ENCODE data around the gene DHX16. TPM values are rescaled to one million over a fixed set of nuclear protein-coding genes. Genes with fewer than 3 reads are reported as not detected.

DHX16 gene
- total RNA-seq, 1 donor from 2014 or later: 50.4 TPM

DNA sequence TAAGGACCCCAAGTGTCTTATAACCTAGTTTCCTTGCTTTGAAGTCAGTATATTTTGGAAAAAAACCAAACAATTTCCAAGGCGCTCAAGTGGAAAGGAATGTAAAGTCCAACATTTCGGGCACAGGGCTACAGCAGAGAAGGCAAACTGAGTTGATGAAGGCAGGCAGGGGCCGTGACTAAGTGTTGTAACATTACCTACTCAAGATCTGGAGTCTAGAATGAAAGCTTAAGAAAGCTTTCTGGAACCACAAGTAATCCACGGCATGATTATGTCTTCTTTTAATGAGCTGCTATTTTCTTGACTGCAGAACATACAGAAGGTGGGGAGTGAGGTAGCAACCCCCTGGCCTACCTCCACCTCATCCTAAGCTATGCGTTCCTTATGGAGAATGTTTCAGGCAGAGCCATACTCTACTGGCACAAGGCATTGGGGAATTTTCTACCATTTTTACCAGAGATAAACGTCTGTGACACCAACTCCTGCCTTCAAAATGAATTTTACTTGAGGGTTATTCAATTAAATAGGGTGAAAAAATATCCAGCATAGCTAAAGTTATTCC is 60.0 kb downstream of the DHX16 start:
- Mint-ChIP-seq H3K27me3 (no peaks in the 10 kb centered on the region), H3K9me3 (no peaks in the 10 kb centered on the region), H3K27ac (peak overlapping the region; percentile 99), H3K4me1 (peaks cover 53% of the 10 kb centered on the region), H3K4me3 (no peak overlapping the region), H3K36me3 (ENCODE audit: low read depth) (peaks cover 71% of the 10 kb centered on the region)
- DNase-seq (no peak), ATAC-seq (ENCODE audit: low read depth) (no peak)
- TF ChIP-seq, protein P1, sequence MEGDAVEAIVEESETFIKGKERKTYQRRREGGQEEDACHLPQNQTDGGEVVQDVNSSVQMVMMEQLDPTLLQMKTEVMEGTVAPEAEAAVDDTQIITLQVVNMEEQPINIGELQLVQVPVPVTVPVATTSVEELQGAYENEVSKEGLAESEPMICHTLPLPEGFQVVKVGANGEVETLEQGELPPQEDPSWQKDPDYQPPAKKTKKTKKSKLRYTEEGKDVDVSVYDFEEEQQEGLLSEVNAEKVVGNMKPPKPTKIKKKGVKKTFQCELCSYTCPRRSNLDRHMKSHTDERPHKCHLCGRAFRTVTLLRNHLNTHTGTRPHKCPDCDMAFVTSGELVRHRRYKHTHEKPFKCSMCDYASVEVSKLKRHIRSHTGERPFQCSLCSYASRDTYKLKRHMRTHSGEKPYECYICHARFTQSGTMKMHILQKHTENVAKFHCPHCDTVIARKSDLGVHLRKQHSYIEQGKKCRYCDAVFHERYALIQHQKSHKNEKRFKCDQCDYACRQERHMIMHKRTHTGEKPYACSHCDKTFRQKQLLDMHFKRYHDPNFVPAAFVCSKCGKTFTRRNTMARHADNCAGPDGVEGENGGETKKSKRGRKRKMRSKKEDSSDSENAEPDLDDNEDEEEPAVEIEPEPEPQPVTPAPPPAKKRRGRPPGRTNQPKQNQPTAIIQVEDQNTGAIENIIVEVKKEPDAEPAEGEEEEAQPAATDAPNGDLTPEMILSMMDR (IDR thresholded peaks at IDR 0.05): no peak
- intact Hi-C loops (cut with micrococcal nuclease): loop anchor here (1.0 kb wide), 1 partner anchor 9 kb away; no protein-coding TSS in a partner anchor
- ChIA-PET POLR2A (interaction anchor here (0.5 to 4.8 kb wide), 14 partner anchors 14 to 118 kb away, joined by 3 to 75 read pairs (median 4); partner anchors contain the start of genes ABCF1 and PRR3), CTCF (interaction anchor here (0.9 to 4.6 kb wide), 7 partner anchors 15 to 131 kb away, joined by 3 to 21 read pairs (median 5); no protein-coding TSS in a partner anchor)

DNA sequence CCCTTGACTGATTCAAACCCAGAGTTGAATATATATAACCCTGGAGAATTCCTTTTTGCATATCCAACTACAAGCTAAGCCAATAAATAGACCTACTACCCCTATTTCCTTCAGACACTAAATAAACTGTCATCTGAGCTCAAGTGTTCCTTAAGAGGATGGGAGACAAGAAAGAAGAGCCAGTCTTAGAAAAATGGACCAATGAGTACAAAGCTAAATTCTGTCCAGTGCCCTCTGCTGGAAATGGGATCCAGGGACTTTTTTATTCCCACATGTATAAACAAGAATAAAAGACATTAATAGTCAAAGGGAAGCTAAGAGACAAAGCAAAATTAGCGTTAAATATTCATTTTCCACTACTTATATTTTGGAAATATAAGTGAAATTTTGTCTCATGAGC is 60.6 kb downstream of the DHX16 start:
- ATAC-seq (ENCODE audit: low read depth): no peak
- Mint-ChIP-seq H3K27me3 (no peaks in the 10 kb centered on the region), H3K9me3 (no peaks in the 10 kb centered on the region), H3K27ac (peak overlapping the region; percentile 38), H3K36me3 (ENCODE audit: low read depth) (peaks cover 73% of the 10 kb centered on the region), H3K4me3 (no peak overlapping the region), H3K4me1 (peaks cover 55% of the 10 kb centered on the region)
- POLR2A ChIA-PET: interaction anchor here (0.5 to 4.8 kb wide), 8 partner anchors 13 to 114 kb away, joined by 3 to 75 read pairs (median 4); partner anchors contain the start of genes ABCF1 and PRR3
- CTCF ChIA-PET: interaction anchor here (0.9 to 4.6 kb wide), 3 partner anchors 15 to 130 kb away, joined by 3 to 21 read pairs (median 14); no protein-coding TSS in a partner anchor
- intact Hi-C loops (cut with micrococcal nuclease): loop anchor here (1.0 kb wide), 1 partner anchor 9 kb away; no protein-coding TSS in a partner anchor
- TF ChIP-seq, protein P1 (IDR thresholded peaks at IDR 0.05): no peak
- no peak for DNase-seq

DNA sequence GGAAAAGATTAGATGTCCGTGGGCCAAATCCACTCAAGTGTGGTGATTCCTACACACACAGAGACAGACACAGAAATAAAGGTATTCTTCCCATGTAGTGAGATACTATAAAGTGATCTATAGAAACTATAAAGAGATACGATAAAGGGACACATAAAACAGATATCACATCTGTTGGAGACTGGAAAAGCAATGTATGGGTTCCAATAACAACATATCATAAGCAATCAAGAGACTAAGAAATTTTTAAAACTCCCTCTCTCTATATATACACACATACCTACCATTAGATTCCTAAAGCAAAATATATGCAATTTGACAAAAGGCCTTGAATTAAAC is 61.0 kb downstream of the DHX16 start:
- no peak overlapping the region for H3K4me3 Mint-ChIP-seq
- peaks cover 71% of the 10 kb centered on the region for H3K36me3 Mint-ChIP-seq (ENCODE audit: low read depth)

DNA sequence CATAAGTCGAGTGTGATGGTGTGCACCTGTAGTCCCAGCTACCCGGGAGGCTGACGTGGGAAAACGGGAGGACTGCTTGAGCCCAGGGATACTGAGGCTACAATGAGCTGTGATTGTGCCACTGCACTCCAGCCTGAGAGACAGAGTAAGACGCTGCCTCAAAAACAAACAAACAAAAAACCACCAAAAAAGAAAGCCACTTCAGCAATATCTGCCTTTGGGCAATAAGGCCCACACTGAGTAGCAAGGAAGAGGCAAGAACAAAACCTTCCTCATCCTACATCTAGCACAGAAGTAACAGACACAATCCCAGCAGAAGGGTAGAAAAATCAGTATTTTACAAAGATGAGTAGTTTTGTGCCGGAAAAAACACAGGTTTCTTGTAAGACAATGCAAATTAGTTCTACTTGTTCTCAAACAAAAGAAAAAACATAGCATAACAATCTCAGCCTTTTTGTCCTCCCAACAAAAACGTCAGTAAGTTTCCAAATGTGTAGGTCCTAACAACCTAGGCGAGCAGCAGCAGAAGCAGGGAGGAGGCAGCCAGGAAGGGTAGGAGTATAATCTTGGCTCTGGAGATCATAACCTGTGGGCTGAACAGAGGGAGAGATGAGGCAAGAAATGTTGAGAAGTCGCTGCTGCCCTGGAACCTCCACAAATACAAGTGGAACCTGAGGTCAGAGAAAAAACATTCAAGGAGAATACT is 61.5 kb downstream of the DHX16 start:
- peaks cover 58% of the 10 kb centered on the region for H3K4me1 Mint-ChIP-seq
- TF ChIP-seq, protein P1 (IDR thresholded peaks at IDR 0.05): no peak
- CTCF ChIA-PET: interaction anchor here (1.0 to 1.5 kb wide), 5 partner anchors 13 to 129 kb away, joined by 3 to 6 read pairs (median 4); no protein-coding TSS in a partner anchor
- H3K9me3 Mint-ChIP-seq: no peaks in the 10 kb centered on the region
- intact Hi-C loops (cut with micrococcal nuclease): no loop called here
- no peaks in the 10 kb centered on the region for H3K27me3 Mint-ChIP-seq
- POLR2A ChIA-PET: interaction anchor here (0.6 to 4.8 kb wide), 7 partner anchors 11 to 128 kb away, joined by 3 to 75 read pairs (median 4); partner anchors contain the start of gene ABCF1
- DNase-seq: no peak
- peaks cover 71% of the 10 kb centered on the region for H3K36me3 Mint-ChIP-seq (ENCODE audit: low read depth)
- no peak for ATAC-seq (ENCODE audit: low read depth)
- H3K27ac Mint-ChIP-seq: peak overlapping the region; percentile 38
- no peak overlapping the region for H3K4me3 Mint-ChIP-seq

More for the DNA sequence above, 61.0 kb downstream of the DHX16 start:
- intact Hi-C loops (cut with micrococcal nuclease): loop anchor here (1.0 kb wide), 1 partner anchor 9 kb away; no protein-coding TSS in a partner anchor
- H3K9me3 Mint-ChIP-seq: no peaks in the 10 kb centered on the region
- peak overlapping the region; percentile 38 for H3K27ac Mint-ChIP-seq
- ChIA-PET CTCF (interaction anchor here (0.9 to 4.6 kb wide), 2 partner anchors 14 to 130 kb away, joined by 3 to 21 read pairs; no protein-coding TSS in a partner anchor), POLR2A (interaction anchor here (0.7 to 4.8 kb wide), 4 partner anchors 13 to 69 kb away, joined by 3 to 75 read pairs (median 28); partner anchors contain the start of gene ABCF1)
- no peak for DNase-seq
- no peaks in the 10 kb centered on the region for H3K27me3 Mint-ChIP-seq
- peaks cover 55% of the 10 kb centered on the region for H3K4me1 Mint-ChIP-seq
- TF ChIP-seq, protein P1 (IDR thresholded peaks at IDR 0.05): no peak
- ATAC-seq (ENCODE audit: low read depth): no peak
